GM23248 (cell line): ENCODE results near the gene BLCAP.

ENCODE experiments used
- EZH2 ChIP-seq: fragments of 200-600 bp; sonication (generic); IDR thresholded peaks from 2 replicates; pipeline ENCODE4 v1.6.1; 2018; ENCODE audit warnings: antibody characterized with exemption, mild to moderate bottlenecking; ENCODE audit not compliant: insufficient read depth, poor library complexity, severe bottlenecking
- EZH2phosphoT487 ChIP-seq: fragments of 200-600 bp; sonication (generic); IDR thresholded peaks from 2 replicates; pipeline ENCODE4 v1.6.1; 2018; ENCODE audit warnings: antibody characterized with exemption, moderate library complexity, mild to moderate bottlenecking, low read depth; ENCODE audit not compliant: insufficient read depth

GRCh38 chr20:37492945-37493344 lies 34.7 kb downstream of the BLCAP start:
- no peak for TF ChIP-seq EZH2phosphoT487
- no peak for TF ChIP-seq EZH2
